ENCODE results near the gene CCNI2. TPM values are rescaled to one million over a fixed set of nuclear protein-coding genes. Genes with fewer than 3 reads are reported as not detected.

CCNI2 gene
- total RNA-seq: under 1 TPM in 2 of 4 donors, not detected in 2; 0.19 to 0.29 TPM

- no peaks in the 10 kb centered on the region for H3K9me3 ChIP-seq
- intact Hi-C loops (cut with DNase I): no loop called here
- H3K27ac ChIP-seq: peak within 1 kb of the TSS in 2 of 4 donors; percentile 1 to 26
- WGBS, 2 donors: 6 to 14% methylated on average over 5 to 17 of the region's 59 CpGs
- no peak for TF ChIP-seq POLR2A (IDR thresholded peaks at IDR 0.05)
- TF ChIP-seq CTCF (IDR thresholded peaks at IDR 0.05): peak in 3 of 6 experiments; percentile 6 to 21 (median 12)
- DNase-seq: no peak
- H3K4me3 ChIP-seq: peak within 1 kb of the TSS; percentile 33 to 69 (median 48)
- no peaks in the 10 kb centered on the region for H3K36me3 ChIP-seq
- peaks cover 0 to 19% (median 9%) of the 10 kb centered on the region in 3 donors for H3K4me1 ChIP-seq
- H3K27me3 ChIP-seq: peaks cover 0 to 57% (median 0%) of the 10 kb centered on the region in 4 donors
These were observed at the start of gene CCNI2 for GRCh38 chr5:132746954-132747615. Gene CCNI2 (plus strand): TSS chr5:132747426. CDS start chr5:132747496, 70 bp downstream.

DNA sequence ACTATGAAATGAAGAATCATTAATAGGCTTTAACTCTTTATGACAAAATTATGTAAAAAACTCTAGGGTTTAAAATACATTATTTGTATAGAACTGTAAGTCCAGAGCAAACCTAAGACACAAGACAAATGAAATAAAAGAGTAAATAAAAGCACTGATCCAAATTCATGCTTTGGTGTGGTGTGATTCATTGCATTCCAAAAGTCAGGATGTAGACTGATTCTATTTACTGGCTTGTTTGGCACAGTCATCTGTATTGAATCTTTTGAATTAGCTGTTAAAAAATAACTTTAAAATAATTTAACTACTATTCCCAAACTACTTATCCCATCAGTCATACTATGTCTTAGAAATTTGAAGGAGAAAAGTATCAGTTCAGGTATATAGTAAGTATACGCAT lies 42.4 kb upstream of the CCNI2 start:
- Histone ChIP-seq H3K9me3 (no peaks in the 10 kb centered on the region), H3K27me3 (no peaks in the 10 kb centered on the region), H3K4me1 (no peaks in the 10 kb centered on the region), H3K4me3 (no peak overlapping the region), H3K36me3 (peaks cover 0 to 35% (median 0%) of the 10 kb centered on the region in 3 donors), H3K27ac (no peak overlapping the region)
- WGBS, 2 donors: 96 to 100% methylated on average over 1 of the region's 1 CpG
- intact Hi-C loops (cut with DNase I): no loop called here
- DNase-seq: no peak
- no peak for TF ChIP-seq POLR2A (IDR thresholded peaks at IDR 0.05)
- no peak for TF ChIP-seq CTCF (IDR thresholded peaks at IDR 0.05)

DNA sequence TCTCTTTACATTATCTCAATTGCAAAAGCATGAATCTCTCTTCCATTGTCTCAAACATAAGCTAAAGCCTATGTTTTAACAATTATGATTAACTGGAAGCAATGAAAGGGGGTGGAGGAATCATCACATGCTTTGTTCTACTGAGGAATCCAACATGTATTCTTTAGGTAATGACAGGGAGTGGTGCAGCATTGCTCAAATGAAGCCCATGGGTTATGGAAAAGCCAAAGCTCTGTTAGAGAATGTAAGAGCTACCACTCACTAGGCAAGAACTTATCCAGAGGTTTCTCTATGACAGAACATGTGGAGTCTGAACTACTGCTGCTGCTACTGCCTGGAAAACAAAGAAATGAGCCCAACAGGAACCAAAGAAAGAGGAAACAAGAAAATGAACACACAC lies 38.6 kb upstream of the CCNI2 start:
- no peak overlapping the region for H3K4me3 ChIP-seq
- no peaks in the 10 kb centered on the region for H3K27me3 ChIP-seq
- no peaks in the 10 kb centered on the region for H3K4me1 ChIP-seq
- no peak for TF ChIP-seq CTCF (IDR thresholded peaks at IDR 0.05)
- TF ChIP-seq POLR2A (IDR thresholded peaks at IDR 0.05): no peak
- intact Hi-C loops (cut with DNase I): no loop called here
- peaks cover 0 to 10% (median 0%) of the 10 kb centered on the region in 3 donors for H3K36me3 ChIP-seq
- no peak overlapping the region for H3K27ac ChIP-seq
- no peaks in the 10 kb centered on the region for H3K9me3 ChIP-seq
- DNase-seq: no peak

- no peaks in the 10 kb centered on the region for H3K9me3 ChIP-seq
- peaks cover 0 to 20% (median 0%) of the 10 kb centered on the region in 3 donors for H3K36me3 ChIP-seq
- no peaks in the 10 kb centered on the region for H3K4me1 ChIP-seq
- intact Hi-C loops (cut with DNase I): no loop called here
- no peak overlapping the region for H3K27ac ChIP-seq
- WGBS, 2 donors: 64 to 66% methylated on average over 11 of the region's 11 CpGs
- H3K4me3 ChIP-seq: no peak overlapping the region
- DNase-seq: no peak
- no peaks in the 10 kb centered on the region for H3K27me3 ChIP-seq
- TF ChIP-seq POLR2A (IDR thresholded peaks at IDR 0.05) (no peak), CTCF (IDR thresholded peaks at IDR 0.05) (peak in 5 of 6 experiments; percentile 14 to 54 (median 43))
These were observed 32.5 kb upstream of the CCNI2 start for GRCh38 chr5:132714456-132715307.

Data from esophagus squamous epithelium (tissue), 5 donors.